Neural progenitor cell (in vitro differentiated cells): ENCODE measurements around the gene TIAM2. TPM values are rescaled to one million over a fixed set of nuclear protein-coding genes. Genes with fewer than 3 reads are reported as not detected.
A peak's percentile ranks its signal among the peaks of the same experiment; 100 is the strongest.

Experiments used
- DNase-seq: peaks from one replicate; pipeline ENCODE4 v3.0.0-alpha.2; 2016; ENCODE audit warnings: low spot score
- H2AFZ ChIP-seq: fragments of 200-600 bp; sonication (generic); replicated peaks from 2 replicates; pipeline ENCODE4 v1.6.1; 2016; ENCODE audit warnings: antibody characterized with exemption
- H3F3A ChIP-seq: fragments of 200-600 bp; sonication (generic); 2 replicates; pipeline ENCODE4 v1.6.1; 2016; ENCODE audit warnings: antibody characterized with exemption, low read depth
- H3K27ac ChIP-seq: fragments of 200-600 bp; sonication (generic); 2 replicates; pipeline ENCODE4 v1.5.1; 2016; ENCODE audit warnings: mild to moderate bottlenecking
- H3K27me3 ChIP-seq: fragments of 200-600 bp; sonication (generic); 2 replicates; pipeline ENCODE4 v1.6.1; 2016; ENCODE audit warnings: mild to moderate bottlenecking, moderate library complexity
- H3K36me3 ChIP-seq: fragments of 200-600 bp; sonication (generic); 2 replicates; pipeline ENCODE4 v1.5.1; 2016
- H3K4me1 ChIP-seq: fragments of 200-600 bp; sonication (generic); 2 replicates; pipeline ENCODE4 v1.6.1; 2016; ENCODE audit warnings: mixed run types
- H3K4me2 ChIP-seq: fragments of 200-600 bp; sonication (generic); 2 replicates; pipeline ENCODE4 v1.6.1; 2016
- H3K4me3 ChIP-seq: fragments of 200-600 bp; sonication (generic); 2 replicates; pipeline ENCODE4 v1.5.1; 2016
- H3K79me2 ChIP-seq: fragments of 200-600 bp; sonication (generic); 2 replicates; pipeline ENCODE4 v1.6.1; 2016; ENCODE audit warnings: low read depth
- H3K9ac ChIP-seq: fragments of 200-600 bp; sonication (generic); 2 replicates; pipeline ENCODE4 v1.6.1; 2016
- H3K9me3 ChIP-seq: fragments of 200-600 bp; sonication (generic); 2 replicates; pipeline ENCODE4 v1.5.1; 2016; ENCODE audit warnings: low read depth
- H4K20me1 ChIP-seq: fragments of 200-600 bp; sonication (generic); 2 replicates; pipeline ENCODE4 v1.6.1; 2016; ENCODE audit warnings: low read depth
- H3K27ac Mint-ChIP-seq: 3 replicates; pipeline ENCODE4 v1.8.0; 2021; ENCODE audit warnings: mixed read lengths
- H3K27me3 Mint-ChIP-seq: 2 replicates; pipeline ENCODE4 v1.8.0; 2022; ENCODE audit warnings: low read depth, mild to moderate bottlenecking, inconsistent platforms, moderate library complexity, mixed read lengths; ENCODE audit not compliant: insufficient read depth
- H3K36me3 Mint-ChIP-seq: 3 replicates; pipeline ENCODE4 v1.8.0; 2021; ENCODE audit warnings: mixed read lengths
- H3K4me1 Mint-ChIP-seq: 3 replicates; pipeline ENCODE4 v1.8.0; 2021; ENCODE audit warnings: mixed read lengths
- H3K4me3 Mint-ChIP-seq: 3 replicates; pipeline ENCODE4 v1.8.0; 2021; ENCODE audit warnings: mild to moderate bottlenecking, moderate library complexity, mixed read lengths
- H3K9me3 Mint-ChIP-seq: 3 replicates; pipeline ENCODE4 v1.8.0; 2020; ENCODE audit warnings: mixed read lengths
- CTCF ChIP-seq: fragments of 200-600 bp; sonication (generic); IDR thresholded peaks from 2 replicates; pipeline ENCODE4 v1.5.1; 2017; ENCODE audit warnings: antibody characterized with exemption, mild to moderate bottlenecking
- EZH2 ChIP-seq: fragments of 200-600 bp; sonication (generic); IDR thresholded peaks from 2 replicates; pipeline ENCODE4 v1.6.1; 2017; ENCODE audit warnings: antibody characterized with exemption, mild to moderate bottlenecking, moderate library complexity
- EZH2phosphoT487 ChIP-seq: fragments of 200-600 bp; sonication (generic); IDR thresholded peaks from 2 replicates; pipeline ENCODE4 v1.6.1; 2017; ENCODE audit warnings: antibody characterized with exemption
- total RNA-seq: library from RNA; depleted of rRNA; stranded (reverse); fragments of >200 nt; gene quantifications from 2 replicates; pipeline ENCODE4 v1.2.3, GENCODE V29; 2015; ENCODE audit warnings: low replicate concordance

Gene TIAM2
- total RNA-seq, 1 donor from 2014 or later = 22.8 TPM

GRCh38 chr6:154953644-154954043, 41.5 kb upstream of the TIAM2 start:
- peaks cover 26% of the 10 kb centered on the region for H3K36me3 Mint-ChIP-seq
- H3K27me3 Mint-ChIP-seq = peaks cover 7% of the 10 kb centered on the region
- H3K27ac Mint-ChIP-seq = no peak overlapping the region
- no peak overlapping the region for H3K4me2 ChIP-seq
- no peaks in the 10 kb centered on the region for H3K9me3 Mint-ChIP-seq
- no peaks in the 10 kb centered on the region for H4K20me1 ChIP-seq
- DNase-seq = no peak
- H2AFZ ChIP-seq = no peak overlapping the region
- H3K9ac ChIP-seq = no peak overlapping the region
- no peak for TF ChIP-seq CTCF
- no peak for TF ChIP-seq EZH2phosphoT487
- TF ChIP-seq EZH2 = no peak
- H3K36me3 ChIP-seq = no peaks in the 10 kb centered on the region
- H3F3A ChIP-seq = no peaks in the 10 kb centered on the region
- no peaks in the 10 kb centered on the region for H3K4me1 ChIP-seq
- peaks cover 3% of the 10 kb centered on the region for H3K4me1 Mint-ChIP-seq
- no peak overlapping the region for H3K4me3 ChIP-seq
- H3K27me3 ChIP-seq = no peaks in the 10 kb centered on the region
- H3K79me2 ChIP-seq = no peaks in the 10 kb centered on the region
- H3K9me3 ChIP-seq = no peaks in the 10 kb centered on the region
- no peak overlapping the region for H3K4me3 Mint-ChIP-seq
- H3K27ac ChIP-seq = no peak overlapping the region

DNA sequence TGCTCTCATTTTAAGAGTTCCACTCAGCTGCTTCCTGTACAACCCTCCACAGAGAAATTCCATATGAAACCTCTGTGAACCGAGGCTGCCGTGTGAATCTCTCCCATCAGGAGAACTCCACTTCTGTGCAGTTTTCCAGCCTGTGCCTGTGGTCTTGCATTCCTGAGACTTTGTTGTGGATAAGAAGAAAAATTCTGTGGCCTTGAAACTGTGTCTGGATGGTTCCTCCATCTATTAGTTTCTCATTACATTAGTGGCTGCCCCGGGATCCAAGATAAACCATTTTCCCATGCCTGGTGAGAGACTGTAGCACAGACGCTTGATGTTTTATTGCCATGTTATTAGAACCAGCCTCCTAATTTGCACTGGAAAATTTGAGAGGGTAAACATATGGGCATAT, 40.8 kb upstream of the TIAM2 start:
- H3K9me3 Mint-ChIP-seq = no peaks in the 10 kb centered on the region
- Histone ChIP-seq H3K27me3 (no peaks in the 10 kb centered on the region), H3K79me2 (no peaks in the 10 kb centered on the region), H3K4me3 (no peak overlapping the region), H3K4me1 (no peaks in the 10 kb centered on the region), H3K4me2 (no peak overlapping the region), H3K36me3 (no peaks in the 10 kb centered on the region), H3K27ac (no peak overlapping the region), H4K20me1 (no peaks in the 10 kb centered on the region), H3K9ac (no peak overlapping the region), H3K9me3 (no peaks in the 10 kb centered on the region), H2AFZ (no peak overlapping the region), H3F3A (no peaks in the 10 kb centered on the region)
- no peak for DNase-seq
- TF ChIP-seq CTCF (no peak), EZH2phosphoT487 (no peak), EZH2 (no peak)
- H3K4me3 Mint-ChIP-seq = no peak overlapping the region
- peaks cover 9% of the 10 kb centered on the region for H3K27me3 Mint-ChIP-seq
- no peak overlapping the region for H3K27ac Mint-ChIP-seq
- peaks cover 8% of the 10 kb centered on the region for H3K4me1 Mint-ChIP-seq
- peaks cover 21% of the 10 kb centered on the region for H3K36me3 Mint-ChIP-seq

DNA sequence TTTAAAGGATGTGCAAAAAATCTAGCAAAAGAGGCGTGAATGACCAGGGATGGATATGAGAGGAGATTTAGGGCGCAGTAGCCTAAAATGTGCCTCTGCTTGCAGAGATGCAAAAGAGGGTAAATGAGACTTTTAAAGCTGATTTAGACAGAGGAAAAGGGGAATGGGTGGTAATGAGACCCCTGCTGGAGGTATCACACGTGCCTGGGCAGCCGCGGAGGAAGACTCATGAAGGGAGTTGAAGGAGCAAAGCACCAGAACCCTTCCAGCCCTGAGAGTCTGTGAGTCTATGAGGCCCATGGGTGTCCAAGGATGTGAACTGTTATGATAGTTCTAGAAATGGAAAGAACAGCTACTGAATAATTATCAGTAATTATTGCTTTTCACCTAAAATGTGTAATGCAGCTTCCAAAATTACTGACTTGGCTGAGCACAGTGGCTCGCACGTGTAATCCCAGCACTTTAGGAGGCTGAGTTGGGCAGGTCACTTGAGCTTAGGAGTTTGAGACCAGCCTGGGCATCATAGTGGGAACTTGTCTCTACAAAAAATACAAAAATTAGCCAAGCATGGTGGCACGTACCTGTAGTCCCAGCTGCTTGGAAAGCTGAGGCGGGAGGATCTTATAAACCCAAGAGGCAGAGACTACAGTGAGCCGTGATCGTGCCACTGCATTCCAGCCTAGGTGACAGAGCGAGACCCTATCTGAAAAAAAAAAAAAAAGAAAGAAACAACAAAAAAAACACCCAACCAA, 38.2 kb upstream of the TIAM2 start:
- H3F3A ChIP-seq = no peaks in the 10 kb centered on the region
- peaks cover 13% of the 10 kb centered on the region for H3K4me1 Mint-ChIP-seq
- H3K27me3 ChIP-seq = no peaks in the 10 kb centered on the region
- no peaks in the 10 kb centered on the region for H3K36me3 ChIP-seq
- H3K9ac ChIP-seq = no peak overlapping the region
- no peak overlapping the region for H2AFZ ChIP-seq
- no peaks in the 10 kb centered on the region for H3K79me2 ChIP-seq
- peak; percentile 21 for DNase-seq
- H3K4me2 ChIP-seq = no peak overlapping the region
- H3K4me1 ChIP-seq = no peaks in the 10 kb centered on the region
- H3K36me3 Mint-ChIP-seq = peaks cover 14% of the 10 kb centered on the region
- H3K4me3 Mint-ChIP-seq = no peak overlapping the region
- no peak overlapping the region for H3K4me3 ChIP-seq
- H4K20me1 ChIP-seq = no peaks in the 10 kb centered on the region
- no peak overlapping the region for H3K27ac ChIP-seq
- H3K27me3 Mint-ChIP-seq = peaks cover 9% of the 10 kb centered on the region
- TF ChIP-seq CTCF (no peak), EZH2 (no peak), EZH2phosphoT487 (no peak)
- no peaks in the 10 kb centered on the region for H3K9me3 Mint-ChIP-seq
- no peak overlapping the region for H3K27ac Mint-ChIP-seq
- H3K9me3 ChIP-seq = no peaks in the 10 kb centered on the region
